SK-N-MC (cell line): Measurements from ENCODE around the gene GDPD5.

Experiments used
- DNase-seq: peaks from one replicate; pipeline ENCODE4 v3.0.0-alpha.2; 2011; ENCODE audit warnings: low read depth, low spot score
- H3K27ac ChIP-seq: fragments of 200-600 bp; sonication (generic); 2 replicates; pipeline ENCODE4 v1.5.1; 2016; ENCODE audit warnings: mixed run types
- H3K36me3 ChIP-seq: fragments of 200-600 bp; sonication (generic); 2 replicates; pipeline ENCODE4 v1.6.1; 2017; ENCODE audit warnings: antibody characterized with exemption, low read length, mixed read lengths; ENCODE audit not compliant: insufficient read depth
- H3K4me3 ChIP-seq: fragments of 200-600 bp; sonication (generic); 2 replicates; pipeline ENCODE4 v1.5.1; 2016
- H3K9ac ChIP-seq: fragments of 200-600 bp; sonication (generic); 2 replicates; pipeline ENCODE4 v1.8.0; 2017; ENCODE audit warnings: mixed run types, mixed read lengths; ENCODE audit not compliant: insufficient read length
- H3K9me3 ChIP-seq: fragments of 200-600 bp; sonication (generic); 2 replicates; pipeline ENCODE4 v1.6.1; 2017; ENCODE audit warnings: low read depth, mild to moderate bottlenecking, antibody characterized with exemption, low read length, moderate library complexity, mixed read lengths
- EZH2 ChIP-seq: fragments of 200-600 bp; sonication (generic); IDR thresholded peaks from one replicate; pipeline ENCODE4 v1.6.1; 2017; ENCODE audit warnings: antibody characterized with exemption
- FOXP2 ChIP-seq: optimal IDR thresholded peaks from 2 replicates; pipeline ENCODE3; 2011; ENCODE audit warnings: mild to moderate bottlenecking, moderate library complexity; ENCODE audit not compliant: insufficient read depth; ENCODE audit errors: extremely low read length, control extremely low read depth
- POLR2AphosphoS5 ChIP-seq: IDR thresholded peaks from 2 replicates; pipeline ENCODE4 v1.6.1; 2012; ENCODE audit warnings: mild to moderate bottlenecking, low read depth, low read length, borderline replicate concordance

Gene GDPD5

DNA sequence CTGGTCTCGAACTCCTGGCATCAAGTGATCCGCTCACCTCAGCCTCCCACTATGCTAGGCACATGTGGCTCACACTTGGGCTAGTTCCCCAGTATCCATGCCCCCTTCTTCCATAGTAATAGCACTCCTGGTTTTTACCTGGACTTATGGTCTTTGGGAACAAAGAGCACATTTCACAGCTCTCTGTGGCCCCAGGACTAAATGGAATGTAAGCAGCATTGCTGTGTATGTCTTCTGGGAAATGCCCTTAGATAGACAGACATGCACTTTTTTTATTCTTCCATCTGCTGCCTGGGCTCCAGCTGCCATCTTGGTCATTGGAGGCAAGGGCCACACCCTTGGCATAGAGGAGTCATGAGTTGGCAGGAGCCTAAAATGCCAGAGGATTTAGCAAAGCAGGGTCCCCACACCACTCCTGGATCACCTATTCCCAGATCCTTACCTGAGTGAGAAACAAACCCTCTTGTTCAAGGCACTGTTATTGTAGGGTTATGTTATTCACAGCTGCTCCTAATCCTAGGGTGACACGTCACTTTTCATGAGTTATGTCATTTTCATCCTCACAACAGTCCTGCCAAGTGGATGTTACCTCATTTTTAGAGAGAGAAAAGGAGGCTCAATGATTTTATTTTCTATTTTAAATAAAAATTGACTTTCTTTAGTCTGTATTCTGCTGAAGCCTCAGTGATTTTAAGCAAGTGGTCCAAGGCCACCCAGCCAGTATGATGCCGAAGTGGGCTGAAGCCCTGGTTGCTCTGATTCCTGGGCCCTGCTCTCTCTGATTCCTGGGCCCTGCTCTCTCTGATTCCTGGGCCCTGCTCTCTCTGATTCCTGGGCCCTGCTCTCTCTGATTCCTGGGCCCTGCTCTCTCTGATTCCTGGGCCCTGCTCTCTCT lies 15.7 kb upstream of the GDPD5 start:
- no peak for DNase-seq
- no peak for TF ChIP-seq POLR2AphosphoS5
- no peak for TF ChIP-seq FOXP2
- TF ChIP-seq EZH2: no peak
- H3K27ac ChIP-seq: no peak overlapping the region
- no peak overlapping the region for H3K9ac ChIP-seq
- no peaks in the 10 kb centered on the region for H3K36me3 ChIP-seq
- no peaks in the 10 kb centered on the region for H3K9me3 ChIP-seq
- H3K4me3 ChIP-seq: no peak overlapping the region

DNA sequence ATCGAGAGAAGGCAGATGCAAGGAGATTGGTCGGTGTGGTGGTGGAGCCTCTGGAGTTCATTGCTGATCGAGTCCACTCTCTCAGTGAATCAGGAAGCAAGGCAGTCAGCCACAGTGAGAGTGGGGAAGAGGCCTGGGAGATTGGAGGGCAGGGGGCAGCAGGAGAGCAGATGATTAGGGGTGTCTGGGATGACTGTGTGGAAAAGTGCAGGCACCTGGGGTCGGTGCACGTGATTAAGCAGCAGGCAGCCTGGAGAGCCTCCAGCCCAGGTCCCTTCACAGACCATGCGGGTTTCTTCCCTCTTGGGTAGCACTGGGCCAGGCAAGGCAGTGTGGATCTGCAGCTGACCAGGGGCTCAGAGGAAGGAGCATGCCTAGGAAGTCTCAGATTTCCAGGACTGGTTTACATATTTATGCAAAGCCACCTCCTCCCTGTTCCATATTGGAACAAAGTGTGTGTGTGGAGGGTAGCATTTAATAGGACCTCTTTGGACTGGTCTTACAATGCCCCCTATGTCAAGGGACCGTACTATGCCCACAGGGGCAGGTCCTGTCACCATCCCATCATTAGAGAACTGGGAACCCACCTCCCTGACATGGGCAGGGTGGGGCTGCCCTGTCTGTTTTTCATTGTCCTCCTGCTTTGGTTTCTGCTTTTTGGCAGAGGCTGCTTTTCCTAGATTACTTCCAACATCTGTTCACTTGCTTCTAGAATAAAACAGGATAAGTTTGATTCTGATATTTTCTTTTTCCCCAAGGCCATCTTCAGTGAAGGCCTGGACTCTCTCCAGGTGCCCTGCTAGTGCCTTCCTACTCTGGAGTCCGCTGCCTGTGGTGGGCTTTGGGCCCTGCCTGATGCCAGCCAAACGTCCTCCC lies 14.0 kb upstream of the GDPD5 start:
- no peak overlapping the region for H3K9ac ChIP-seq

DNA sequence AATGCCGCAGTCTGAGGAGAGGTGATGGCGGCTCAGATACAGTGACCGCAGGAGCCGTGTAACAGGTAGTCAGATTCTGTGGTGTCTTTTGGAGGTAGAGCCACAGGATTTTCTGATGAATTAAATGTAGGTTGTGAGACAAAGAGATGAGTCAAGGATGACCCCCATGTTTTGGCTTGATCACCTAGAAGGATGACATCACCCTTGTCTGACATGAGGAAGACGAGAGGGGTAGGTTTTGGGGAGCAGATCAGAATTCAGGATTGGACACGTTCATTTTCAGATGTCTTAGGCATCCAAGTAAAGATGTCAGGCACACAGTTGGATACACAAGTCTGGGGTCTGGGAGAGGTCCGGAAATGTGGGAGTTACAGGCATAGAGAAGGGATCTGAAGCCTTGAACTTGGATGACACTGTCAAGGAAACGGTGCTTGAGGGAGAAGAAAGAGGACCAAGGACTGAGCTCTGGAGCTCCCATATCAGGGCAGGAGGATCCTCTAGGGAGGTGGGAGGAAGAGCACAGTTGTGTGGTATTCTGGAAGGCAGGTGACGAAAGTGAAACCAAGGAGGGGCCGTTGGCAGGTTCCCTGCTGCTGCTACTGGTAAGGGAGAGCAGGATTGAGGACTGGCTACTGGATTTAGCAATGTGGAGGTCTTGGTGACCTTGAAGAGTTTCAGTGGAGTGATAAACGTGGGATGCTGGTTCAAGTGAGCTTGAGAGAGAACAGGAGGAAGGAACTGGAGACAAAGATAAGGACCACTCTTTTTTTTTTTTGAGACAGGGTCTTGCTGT lies 12.6 kb upstream of the GDPD5 start:
- Histone ChIP-seq H3K27ac (no peak overlapping the region), H3K9me3 (no peaks in the 10 kb centered on the region), H3K36me3 (no peaks in the 10 kb centered on the region), H3K9ac (no peak overlapping the region), H3K4me3 (no peak overlapping the region)
- DNase-seq: no peak
- TF ChIP-seq FOXP2: no peak
- TF ChIP-seq EZH2: no peak
- TF ChIP-seq POLR2AphosphoS5: no peak

More for the DNA sequence above, 14.0 kb upstream of the GDPD5 start:
- Histone ChIP-seq H3K4me3 (no peak overlapping the region), H3K9me3 (no peaks in the 10 kb centered on the region), H3K27ac (no peak overlapping the region), H3K36me3 (no peaks in the 10 kb centered on the region)
- no peak for DNase-seq
- TF ChIP-seq FOXP2: no peak
- TF ChIP-seq EZH2: no peak
- TF ChIP-seq POLR2AphosphoS5: no peak

GRCh38 chr11:75537740-75538139 lies 12.0 kb upstream of the GDPD5 start:
- no peak for DNase-seq
- H3K36me3 ChIP-seq: no peaks in the 10 kb centered on the region
- no peak overlapping the region for H3K9ac ChIP-seq
- no peak overlapping the region for H3K27ac ChIP-seq
- TF ChIP-seq POLR2AphosphoS5: no peak
- TF ChIP-seq FOXP2: no peak
- TF ChIP-seq EZH2: no peak
- no peak overlapping the region for H3K4me3 ChIP-seq
- no peaks in the 10 kb centered on the region for H3K9me3 ChIP-seq

DNA sequence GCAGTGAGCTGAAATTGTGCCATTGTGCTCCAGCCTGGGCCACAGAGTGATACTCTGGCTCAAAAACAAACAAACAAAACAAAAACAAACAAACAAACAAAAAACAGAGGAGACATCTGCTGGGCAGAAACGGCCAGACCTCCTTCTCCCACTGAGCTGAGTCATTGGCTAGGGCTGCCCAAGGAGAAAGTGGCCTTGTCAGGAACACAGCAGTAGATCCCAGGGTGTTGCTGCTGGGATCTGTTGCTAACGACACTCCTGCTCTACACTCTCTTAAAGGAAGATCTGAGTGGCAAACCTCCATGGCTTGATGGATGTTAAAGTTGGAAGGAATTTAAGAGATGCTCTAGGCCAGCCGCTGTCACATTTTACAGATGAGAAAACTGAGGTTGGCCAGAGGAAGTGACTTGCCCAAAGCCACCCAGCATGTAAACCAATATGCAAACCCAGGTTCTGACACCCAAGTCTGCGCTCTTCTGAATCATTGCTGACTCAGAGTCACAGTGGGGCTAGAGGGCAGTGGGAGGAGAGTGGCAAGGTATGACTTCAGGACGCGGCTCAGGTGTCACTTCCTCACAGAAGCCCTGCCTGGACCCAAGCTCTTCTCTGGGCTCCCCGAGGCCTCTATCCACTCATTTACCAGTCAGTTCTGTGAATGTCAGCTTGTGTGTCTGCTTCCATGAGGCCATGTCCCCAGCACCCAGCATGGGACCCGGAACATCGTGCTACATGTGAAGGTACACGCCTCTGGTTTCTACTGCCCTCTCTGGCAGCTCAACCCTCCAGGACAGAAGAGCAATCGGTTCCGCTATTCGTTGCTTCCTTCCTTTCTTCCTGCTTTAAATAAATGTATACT lies 11.3 kb upstream of the GDPD5 start:
- H3K36me3 ChIP-seq: no peaks in the 10 kb centered on the region
- no peaks in the 10 kb centered on the region for H3K9me3 ChIP-seq
- no peak overlapping the region for H3K27ac ChIP-seq
- no peak for TF ChIP-seq EZH2
- no peak for TF ChIP-seq POLR2AphosphoS5
- TF ChIP-seq FOXP2: no peak
- no peak overlapping the region for H3K9ac ChIP-seq
- H3K4me3 ChIP-seq: no peak overlapping the region
- no peak for DNase-seq

- H3K9ac ChIP-seq: no peak overlapping the region
- no peak overlapping the region for H3K4me3 ChIP-seq
Observed at GRCh38 chr11:75535071-75535470, 9.3 kb upstream of the GDPD5 start.

More at GRCh38 chr11:75535071-75535470, 9.3 kb upstream of the GDPD5 start:
- H3K27ac ChIP-seq: no peak overlapping the region
- H3K36me3 ChIP-seq: no peaks in the 10 kb centered on the region
- no peaks in the 10 kb centered on the region for H3K9me3 ChIP-seq
- no peak for DNase-seq
- no peak for TF ChIP-seq FOXP2
- TF ChIP-seq POLR2AphosphoS5: no peak
- TF ChIP-seq EZH2: no peak
